T follicular helper cell (primary cell): ENCODE measurements around the gene FBXO41.

ENCODE experiments used
- DNase-seq: peaks from one replicate; pipeline ENCODE4 v3.0.0-alpha.2; 2020; ENCODE audit warnings: low read depth

FBXO41 gene

DNA sequence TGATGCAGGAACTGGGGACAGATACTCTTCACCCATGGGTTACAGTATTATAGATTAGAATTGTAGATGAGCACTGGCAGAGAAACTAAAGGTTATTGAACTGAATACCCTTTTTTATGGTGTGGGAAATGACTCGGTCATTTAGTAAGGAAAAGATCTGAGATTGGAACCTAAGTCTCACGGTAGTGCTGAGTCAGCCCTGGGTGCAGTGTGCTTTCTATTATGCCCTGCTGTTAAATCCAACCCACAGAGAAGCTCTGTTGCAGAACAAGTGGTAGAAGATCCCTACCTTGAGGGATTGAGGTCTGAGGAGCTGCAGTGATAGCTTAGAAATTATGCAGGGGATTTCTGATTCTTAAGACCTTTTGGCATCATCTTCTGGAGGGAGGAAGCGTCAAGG, 37.4 kb downstream of the FBXO41 start:
- no peak for DNase-seq

DNA sequence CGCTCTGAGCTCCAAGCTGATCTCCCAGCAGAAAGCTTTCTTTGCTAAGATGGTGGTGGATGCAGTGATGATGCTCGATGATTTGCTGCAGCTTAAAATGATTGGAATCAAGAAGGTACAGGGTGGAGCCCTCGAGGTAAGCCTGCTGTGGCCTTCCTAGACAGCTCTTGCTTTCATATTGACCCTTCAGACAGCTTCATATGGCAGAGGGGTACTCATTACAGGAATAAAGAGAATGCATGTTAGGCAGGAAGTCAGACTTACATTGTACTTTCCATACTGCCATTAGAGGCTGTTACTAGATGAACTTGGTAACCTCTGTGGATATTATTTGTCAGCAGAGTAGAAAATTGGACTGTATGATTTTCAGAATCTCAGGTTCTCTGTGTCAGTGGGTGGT, 39.7 kb downstream of the FBXO41 start:
- DNase-seq, result no peak

DNA sequence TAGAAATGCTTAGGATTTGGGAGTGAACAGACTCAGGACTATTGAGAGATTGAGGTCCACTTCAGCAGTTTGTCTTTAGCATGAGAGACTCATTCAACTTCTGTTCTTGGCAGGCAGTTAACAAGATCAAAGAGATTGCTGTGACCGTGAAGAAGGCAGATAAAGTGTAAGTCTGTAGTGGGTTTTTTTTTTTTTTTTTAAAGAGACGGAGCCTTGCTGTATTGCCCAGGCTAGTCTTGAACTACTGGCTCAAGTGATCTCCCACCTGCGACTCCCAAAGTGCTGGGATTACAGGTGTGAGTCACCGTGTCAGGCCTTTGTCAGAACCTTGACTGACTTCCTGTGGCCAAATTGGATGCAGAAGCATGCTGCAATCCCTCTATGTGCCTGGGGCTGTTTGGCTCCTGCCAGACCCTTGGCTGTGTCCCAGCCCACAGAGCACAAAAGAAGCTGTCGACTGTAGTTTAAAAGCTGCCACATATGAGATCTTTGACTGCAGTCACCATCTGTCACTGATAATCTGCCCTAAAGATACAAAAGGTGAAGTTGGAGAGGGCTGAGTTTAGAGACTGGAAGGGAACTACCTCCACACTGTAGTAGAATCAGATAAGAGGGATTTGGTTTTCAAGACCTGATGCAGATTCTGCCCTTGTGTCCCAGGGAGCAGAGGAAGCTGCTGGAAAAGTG, 40.3 kb downstream of the FBXO41 start:
- no peak for DNase-seq

DNA sequence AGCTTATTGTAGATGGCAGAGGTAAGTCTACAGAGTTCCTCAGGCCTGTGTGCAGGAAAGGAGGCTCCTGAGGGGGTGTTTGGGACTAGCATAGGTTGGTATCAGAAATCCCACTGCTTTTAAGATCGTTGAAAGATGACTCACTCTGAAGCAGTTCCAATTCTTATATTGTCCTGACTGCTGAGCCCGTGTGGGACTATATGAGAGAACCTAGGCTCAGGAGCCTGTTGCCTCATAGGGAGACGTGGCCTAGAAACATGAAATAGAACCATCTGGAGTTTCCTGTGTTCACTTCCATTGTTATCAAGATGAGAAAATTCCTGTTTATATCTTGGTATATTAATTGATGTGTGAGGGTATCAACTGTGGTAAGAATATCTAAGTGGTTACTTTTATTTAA, 44.5 kb downstream of the FBXO41 start:
- DNase-seq, result no peak

DNA sequence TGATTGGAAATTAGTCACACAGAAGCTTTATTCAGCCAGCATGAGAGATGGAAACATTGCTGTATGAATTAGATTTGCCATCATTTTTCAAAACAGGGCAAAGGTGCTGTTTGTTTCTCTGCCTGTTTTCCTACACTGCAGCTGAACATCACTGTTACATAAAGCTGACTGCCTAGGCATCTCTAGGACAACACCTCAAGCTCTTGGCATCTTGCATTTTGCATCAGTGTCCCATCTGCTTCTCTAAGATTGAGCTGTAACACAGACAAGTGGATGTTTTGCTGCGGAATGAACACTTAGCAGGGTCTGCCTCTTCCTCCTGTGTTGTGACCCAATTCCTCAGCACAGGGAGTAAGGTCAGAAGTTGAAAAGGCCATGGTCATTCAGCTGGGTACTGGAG, 45.3 kb downstream of the FBXO41 start:
- no peak for DNase-seq

DNA sequence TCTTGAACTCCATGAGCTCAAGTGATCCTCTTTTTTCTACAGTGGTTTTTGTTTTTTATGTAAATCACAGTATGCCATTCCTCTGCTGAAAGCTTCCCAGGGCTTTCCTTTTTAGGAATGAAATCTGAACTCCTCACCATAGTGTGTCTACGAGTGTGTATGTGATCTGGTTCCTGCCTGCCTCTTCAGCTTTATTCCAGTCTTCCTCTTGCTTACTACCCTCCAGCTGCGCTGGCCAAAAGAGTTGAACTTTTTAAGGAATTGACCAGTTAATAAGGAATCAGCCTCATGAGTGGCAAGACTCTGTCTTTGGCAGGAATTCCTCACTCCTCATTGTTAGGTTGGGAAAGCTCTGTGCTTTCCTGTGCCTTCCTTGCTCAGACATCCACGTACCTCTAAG, 46.1 kb downstream of the FBXO41 start:
- no peak for DNase-seq

DNA sequence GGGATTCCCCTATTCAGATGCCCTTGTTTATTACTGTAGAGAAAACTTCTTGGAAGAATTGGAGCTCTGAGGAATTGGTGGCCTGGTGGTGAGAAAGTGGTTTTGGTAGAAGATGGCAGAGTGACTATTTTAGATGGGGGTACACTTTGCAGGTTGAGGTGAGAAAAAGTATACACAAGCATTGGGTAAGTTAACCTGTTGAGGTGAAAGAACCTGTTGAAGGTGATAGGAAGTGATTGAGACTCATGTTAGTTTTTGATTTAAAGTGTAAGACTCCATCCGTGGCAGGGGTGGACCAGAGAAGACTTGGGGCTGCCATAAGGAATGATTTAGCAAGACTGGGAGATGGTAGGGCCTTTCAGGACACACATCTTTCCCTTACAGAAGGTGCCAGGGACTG, 47.1 kb downstream of the FBXO41 start:
- DNase-seq, result no peak

DNA sequence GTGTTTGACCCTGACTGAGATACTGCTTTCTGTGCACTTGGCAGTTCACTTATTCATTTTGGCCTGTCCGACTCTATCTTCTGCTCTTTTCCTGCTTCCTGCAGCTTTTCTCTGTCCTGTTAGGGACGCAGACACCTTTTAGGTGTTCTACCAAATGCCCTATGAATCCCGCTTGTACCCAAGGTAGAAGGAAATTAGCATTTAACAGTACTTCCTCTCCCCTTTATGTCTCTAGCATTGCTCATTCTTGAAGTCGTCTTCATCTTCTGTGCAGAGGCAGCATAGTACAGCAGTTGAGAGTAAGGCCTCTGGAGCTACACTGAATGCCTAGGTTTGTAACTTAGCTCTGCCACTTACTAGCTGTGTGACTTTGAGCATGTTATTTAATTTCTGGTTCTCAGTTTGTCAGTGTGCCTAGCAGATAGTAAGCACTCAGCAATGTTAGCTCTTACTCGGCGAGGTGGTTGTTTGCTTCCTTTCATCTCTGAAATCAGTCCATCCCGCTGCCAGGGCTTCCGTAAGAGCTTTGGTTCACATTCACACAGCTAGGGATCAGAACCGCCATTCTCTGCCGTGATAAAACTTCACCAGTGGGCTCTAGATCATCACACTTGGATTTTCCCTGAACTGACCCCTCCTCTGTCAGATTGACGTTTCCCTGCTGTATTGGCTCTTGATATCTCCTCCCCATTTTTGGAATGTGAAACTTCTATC, 48.8 kb downstream of the FBXO41 start:
- no peak for DNase-seq

DNA sequence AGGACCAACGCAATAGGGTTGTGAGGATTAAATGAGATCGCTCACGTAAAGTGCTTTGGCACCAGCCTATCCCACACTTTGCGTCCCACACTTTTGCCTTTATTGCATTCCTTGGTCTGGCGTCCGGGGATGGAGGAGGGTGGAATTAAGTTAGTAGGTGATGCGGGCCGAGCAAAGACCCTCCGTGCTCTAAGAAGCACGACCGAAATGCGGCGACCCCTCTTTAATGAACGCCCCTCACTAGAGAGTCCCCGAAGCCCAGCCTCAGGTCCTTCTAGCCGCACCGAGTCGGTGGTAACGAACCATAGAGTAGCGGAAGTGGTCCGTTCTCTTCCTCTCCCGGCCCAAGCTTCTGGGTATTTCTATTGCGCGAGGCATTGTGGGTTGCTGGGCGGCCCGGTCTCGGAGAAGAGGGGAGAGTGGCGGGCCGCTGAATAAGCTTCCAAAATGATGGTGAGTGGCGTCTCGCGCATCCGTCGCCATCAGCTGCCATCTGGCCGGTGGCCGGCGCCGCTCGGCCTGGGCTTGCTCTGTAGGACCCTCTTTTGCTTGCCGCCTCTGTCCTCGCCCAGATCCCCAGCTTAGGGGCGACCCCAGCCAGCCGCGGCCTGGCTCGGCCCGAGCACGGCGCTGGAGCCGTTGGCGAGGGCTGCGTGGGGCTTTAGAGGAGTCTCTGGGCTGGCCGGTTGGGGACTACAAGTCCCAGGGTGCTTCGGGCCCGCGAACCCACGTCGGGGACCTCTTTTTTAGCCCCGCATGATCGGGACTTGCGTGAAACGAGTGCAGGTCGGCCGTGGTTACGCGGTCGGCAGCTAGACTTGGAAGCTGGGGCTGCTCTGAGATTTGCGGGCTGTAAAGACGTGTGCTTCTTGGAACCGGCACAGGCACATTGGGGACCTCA, 50.1 kb downstream of the FBXO41 start, which contains the start of gene CCT7:
Gene CCT7 (plus strand): TSS at position 377 of the 901 bp plus-strand sequence. CDS start 71 bp downstream, at position 448.
- DNase-seq, result peak; percentile 82

DNA sequence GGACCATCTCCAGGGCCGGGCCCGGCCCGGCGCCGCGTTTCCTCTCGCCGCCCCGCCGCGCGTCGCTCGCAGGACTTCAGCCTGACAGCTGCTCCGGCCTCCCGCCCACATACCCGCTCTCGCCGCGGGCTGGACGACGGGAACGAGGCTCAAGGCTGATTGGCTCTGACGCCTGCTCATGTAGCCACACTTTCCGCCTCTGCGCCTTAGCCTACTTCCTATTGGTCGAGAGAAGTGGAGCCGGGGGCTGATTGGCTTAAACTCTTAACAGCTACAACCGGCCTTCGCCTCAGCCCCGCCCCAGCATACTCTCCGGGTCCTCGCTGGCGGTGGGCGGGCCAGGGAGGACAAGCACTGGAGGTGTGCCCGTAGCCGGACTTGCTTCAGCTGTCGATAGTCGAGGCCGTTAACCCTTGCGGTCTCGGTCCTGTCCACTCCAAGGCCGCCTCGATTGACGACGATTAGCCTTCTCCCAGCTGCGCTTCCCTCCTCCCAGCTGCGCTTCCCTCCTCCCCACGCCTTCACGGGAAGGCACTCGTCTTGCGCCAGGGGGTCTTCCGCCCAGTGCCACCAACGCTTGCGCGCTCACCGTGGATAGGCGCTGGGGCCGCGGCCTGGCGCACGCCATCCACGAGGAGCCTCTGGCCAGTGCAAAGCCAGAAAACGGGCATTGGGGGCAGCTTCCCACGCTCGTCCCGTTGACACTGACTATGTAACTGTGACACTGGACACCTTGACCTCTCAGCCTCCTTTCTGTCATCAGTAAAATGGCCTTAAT, 50.9 kb downstream of the FBXO41 start, which contains the start of gene PRADC1:
Gene PRADC1 (minus strand): TSS at position 86 of the 778 bp plus-strand sequence. CDS start 79 bp downstream, at position 7.
- peak; percentile 92 for DNase-seq

DNA sequence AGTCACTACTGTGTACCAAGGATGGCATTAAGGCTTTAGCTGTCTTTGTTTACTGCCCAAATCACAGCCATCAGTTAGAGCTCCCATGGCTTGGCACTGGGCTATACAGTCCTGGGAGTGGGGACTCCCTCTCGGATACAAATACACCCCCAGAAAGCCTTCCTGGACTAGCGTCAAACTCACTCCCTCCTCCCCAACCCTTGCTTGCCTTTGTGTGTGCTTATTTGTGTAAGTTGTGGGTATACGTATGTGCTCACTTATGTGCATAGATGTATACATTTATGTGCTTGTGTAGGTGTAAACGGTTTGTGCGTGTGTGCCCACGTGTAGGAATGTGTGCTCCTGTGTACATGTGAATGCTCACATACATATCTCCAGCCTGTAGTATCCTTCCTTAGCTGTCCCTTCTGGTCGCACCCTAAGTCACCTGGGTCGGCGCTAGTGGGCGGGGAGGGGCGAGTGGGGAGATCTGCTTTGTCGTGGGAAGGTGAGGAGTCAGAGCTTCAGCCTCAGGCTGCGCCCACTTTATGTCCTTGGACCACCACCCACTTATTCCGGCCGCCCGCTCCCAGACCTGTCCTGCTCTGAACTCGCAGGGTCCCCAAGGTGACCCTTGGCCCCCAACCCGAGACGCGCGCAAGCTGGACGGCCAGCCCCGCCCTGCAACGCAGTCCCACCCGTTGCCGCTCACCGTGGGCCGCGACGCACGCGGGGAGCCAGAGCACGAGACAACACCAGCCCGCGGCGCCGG, 51.7 kb downstream of the FBXO41 start:
- no peak for DNase-seq

DNA sequence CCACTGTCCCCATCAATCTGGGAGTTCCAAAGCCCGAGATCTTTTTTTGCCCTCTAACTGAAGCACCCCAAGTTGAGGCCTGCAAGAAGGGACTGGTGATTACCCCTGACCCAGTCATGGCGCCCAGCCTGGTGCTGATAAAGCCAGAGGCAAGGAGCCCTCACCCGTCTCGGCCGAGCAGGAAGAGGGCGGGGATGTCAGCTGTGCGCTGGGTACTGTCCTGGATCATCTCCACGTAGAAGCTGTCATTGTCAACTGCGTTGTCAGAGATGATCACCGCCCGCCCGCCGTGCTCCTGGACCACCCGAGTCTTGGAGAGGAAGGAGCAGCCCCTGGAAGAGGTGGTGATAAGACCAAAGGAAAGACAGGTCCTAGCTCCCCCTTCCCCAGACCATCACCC, 55.6 kb downstream of the FBXO41 start:
- no peak for DNase-seq

DNA sequence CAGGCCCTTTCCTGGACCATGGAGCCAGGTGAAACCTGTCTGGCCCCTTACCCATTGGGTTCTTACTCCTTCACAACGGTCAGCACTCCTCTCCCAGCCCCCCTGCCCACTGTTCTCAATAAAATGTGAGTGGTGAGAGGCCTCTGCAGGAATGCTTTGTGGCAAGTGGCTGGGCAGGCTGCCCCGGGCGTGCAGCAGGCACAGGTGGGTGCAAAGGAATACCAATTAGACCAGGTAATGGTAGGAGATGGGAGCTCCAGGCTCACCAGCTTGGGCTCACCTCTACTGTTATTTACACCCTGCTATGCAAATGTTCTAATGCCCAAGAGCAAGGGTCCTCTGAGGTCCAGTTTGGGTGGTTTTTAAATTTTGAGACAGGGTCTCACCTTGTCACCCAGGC, 57.2 kb downstream of the FBXO41 start:
- no peak for DNase-seq

DNA sequence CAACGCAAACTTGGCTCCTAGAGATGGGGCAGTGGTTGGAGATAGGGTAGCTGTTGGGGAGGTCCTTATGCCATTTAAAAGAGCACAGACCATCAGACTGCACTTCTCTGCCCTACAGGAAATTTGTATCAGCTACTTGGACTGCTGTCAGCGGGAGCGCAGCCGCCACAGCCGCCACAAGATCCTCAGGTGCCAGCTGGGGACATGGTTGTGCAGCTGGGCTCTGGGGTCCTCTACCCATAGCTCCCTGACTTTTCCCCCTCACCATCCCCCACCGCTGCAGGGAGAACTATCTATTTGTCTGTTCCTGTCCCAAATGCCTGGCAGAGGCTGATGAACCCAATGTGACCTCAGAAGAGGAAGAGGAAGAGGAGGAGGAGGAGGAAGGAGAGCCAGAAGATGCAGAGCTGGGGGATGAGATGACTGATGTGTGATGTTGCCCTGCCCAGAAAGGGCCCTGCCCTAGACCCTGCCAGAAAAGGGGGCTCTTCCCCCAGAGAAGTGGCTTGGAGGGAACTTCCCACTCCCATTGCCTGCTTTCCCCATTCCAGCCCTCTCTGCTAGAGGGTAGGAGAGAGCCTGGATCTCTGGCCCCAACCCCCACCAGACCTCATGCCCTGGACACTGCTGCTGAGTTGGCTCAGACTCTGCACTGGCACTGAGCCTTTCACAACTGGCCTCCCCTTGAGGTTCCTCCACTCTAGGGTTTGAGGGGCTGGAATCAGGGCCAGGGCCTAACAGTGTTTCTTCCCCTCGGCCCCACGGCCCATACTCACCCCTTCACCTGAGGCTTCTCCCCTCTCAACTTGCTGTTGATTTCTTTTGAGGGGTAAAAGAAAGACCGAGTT, 58.5 kb downstream of the FBXO41 start:
- no peak for DNase-seq

DNA sequence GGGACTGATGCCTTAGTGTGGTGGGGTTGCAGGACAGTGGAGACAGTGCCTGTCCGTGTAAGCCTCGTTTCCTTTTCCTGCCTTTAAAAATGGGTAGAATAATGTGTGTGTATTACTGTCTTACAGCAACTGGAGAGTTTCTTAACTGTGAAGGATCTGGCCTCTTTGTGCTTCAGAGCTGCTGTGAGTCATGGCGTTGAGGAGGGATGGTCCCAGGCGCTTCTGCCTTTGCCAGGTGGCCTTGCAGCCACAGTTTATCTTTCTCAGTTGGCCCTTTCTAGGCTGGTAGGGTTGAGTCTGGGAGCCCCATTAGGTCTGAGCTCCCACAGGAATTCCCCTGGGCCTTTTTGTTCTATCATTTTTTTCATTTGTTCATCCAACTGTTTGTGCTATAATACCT, 60.5 kb downstream of the FBXO41 start:
- DNase-seq, result no peak

DNA sequence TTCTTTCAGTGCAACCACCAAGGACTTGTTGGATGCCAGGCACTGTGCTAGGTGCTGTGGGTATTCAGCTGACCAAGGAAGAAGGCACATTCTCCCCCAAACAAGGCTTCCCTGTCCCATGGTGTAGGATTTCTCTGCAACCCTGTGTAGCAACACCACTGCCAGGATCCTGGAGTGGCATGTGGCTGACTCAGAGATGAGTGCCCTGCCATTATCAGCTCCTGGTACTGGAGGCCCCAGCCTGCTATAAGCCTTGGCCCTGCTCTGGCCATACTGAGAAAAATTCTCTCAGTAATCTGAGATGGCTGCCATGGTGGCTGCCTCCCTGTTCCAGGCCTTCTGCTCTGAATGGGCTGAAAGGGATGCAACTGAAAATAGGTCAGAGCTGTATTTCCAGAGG, 66.0 kb downstream of the FBXO41 start:
- no peak for DNase-seq

DNA sequence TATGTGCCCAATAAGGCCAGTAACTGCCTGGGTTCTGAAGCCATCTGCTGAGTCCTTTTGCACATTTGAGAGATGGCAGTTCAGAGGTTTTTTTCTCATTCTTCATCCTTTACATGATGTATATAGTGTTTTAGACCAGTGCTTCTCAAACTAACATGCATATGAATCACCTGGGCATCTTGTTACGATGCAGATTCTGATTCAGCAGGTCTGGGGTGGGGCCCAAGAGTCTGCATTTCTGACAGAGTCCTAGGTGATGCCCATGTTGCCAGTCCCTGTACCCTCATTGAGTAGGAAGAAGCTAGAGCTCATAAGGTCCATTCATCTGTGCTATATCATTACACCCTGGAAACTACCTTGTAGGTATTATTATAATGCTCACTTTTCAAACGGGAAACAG, 66.5 kb downstream of the FBXO41 start:
- DNase-seq, result no peak

DNA sequence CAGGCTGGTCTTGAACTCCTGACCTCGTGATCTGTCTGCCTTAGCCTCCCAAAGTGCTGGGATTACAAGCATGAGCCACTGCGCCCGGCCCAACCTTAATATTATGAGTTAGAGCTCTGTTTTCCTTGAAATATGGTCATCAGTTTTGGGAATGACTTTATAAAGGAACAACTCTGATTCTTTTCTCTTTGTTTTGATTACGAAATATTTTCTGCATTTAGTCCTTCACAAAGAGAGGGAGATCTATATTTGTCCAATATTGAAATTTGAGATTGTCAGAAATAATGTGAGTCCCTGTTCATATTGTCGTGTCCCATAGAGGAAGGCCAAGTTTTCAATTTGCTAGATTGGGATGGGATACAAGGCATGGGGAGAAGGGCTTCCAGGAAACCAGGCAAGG, 67.1 kb downstream of the FBXO41 start:
- no peak for DNase-seq

DNA sequence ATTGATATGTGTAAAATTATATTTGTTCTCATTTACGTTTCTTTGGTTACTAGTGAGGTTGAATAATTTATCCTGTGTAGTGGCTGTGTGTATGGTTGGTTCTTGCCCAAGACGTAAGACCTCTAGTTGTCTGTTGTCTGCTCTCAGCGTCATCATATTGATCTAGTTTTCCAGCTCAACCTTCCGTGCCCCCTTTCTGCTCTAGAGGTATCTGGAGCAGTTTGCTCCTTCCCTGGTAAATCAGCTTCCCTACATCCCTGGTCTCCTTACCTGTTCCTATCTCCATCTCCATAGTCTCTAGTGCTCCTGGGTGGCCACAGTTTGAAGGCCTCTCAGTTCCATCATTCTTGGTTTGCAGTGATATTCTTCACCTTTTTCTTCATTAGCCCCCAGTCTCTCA, 69.0 kb downstream of the FBXO41 start:
- DNase-seq, result no peak
